ENCODE results near the gene SCP2. TPM values are rescaled to one million over a fixed set of nuclear protein-coding genes. Genes with fewer than 3 reads are reported as not detected.

The SCP2 gene
- total and polyA plus RNA-seq, 7 donors, result 49.3 to 96.9 (median 88.3) TPM

- peak; percentile 35 to 66 for DNase-seq
- intact Hi-C loops (cut with DNase I), result loop anchor here in 1 of 2 donors (10.0 kb wide), 2 partner anchors 76 to 196 kb away; partner anchors contain the start of genes ZYG11A and ZYG11B
- peak; percentile 64 to 77 (median 72) for ATAC-seq
- 9 to 14% (median 12%) methylated on average over 31 to 35 of the region's 35 CpGs for WGBS, 3 donors
- H3K27me3 ChIP-seq (ENCODE audit: insufficient read depth in 3 of 3, low read length in 2 of 3), result no peaks in the 10 kb centered on the region
- H3K4me1 ChIP-seq, result peaks cover 20% of the 10 kb centered on the region
- TF ChIP-seq CTCF (IDR thresholded peaks at IDR 0.05), result no peak
- H3K36me3 ChIP-seq (ENCODE audit: insufficient read depth in 1 of 2, low read depth in 1 of 2), result no peaks in the 10 kb centered on the region
- H3K27ac ChIP-seq, result peak overlapping the region; percentile 89
- no peaks in the 10 kb centered on the region for H3K9me3 ChIP-seq
- peak overlapping the region; percentile 91 for H3K4me3 ChIP-seq
Measured at GRCh38 chr1:52920791-52921291, 6.2 kb upstream of the SCP2 start.

- Histone ChIP-seq H3K27me3 (ENCODE audit: insufficient read depth in 3 of 3, low read length in 2 of 3) (no peaks in the 10 kb centered on the region), H3K27ac (peak overlapping the region; percentile 86), H3K4me3 (peak overlapping the region; percentile 78), H3K9me3 (no peaks in the 10 kb centered on the region), H3K36me3 (ENCODE audit: insufficient read depth in 1 of 2, low read depth in 1 of 2) (no peaks in the 10 kb centered on the region), H3K4me1 (peaks cover under 1% of the 10 kb centered on the region)
- no peak for TF ChIP-seq CTCF (IDR thresholded peaks at IDR 0.05)
- intact Hi-C loops (cut with DNase I), result loop anchor here in 1 of 2 donors (10.0 kb wide), 2 partner anchors 81 to 201 kb away; partner anchors contain the start of genes ZYG11A and ZYG11B
- 13 to 23% (median 15%) methylated on average over 5 of the region's 5 CpGs for WGBS, 3 donors
- DNase-seq, result no peak
- peak in 1 of 4 donors; percentile 21 for ATAC-seq
Measured at GRCh38 chr1:52925571-52926005, 1.5 kb upstream of the SCP2 start.

GRCh38 chr1:52926864-52927211 is 238 bp upstream of the SCP2 start:
- Histone ChIP-seq H3K27ac (peak overlapping the region; percentile 86), H3K36me3 (ENCODE audit: insufficient read depth in 1 of 2, low read depth in 1 of 2) (no peaks in the 10 kb centered on the region), H3K4me1 (no peaks in the 10 kb centered on the region), H3K4me3 (peak overlapping the region; percentile 78), H3K27me3 (ENCODE audit: insufficient read depth in 3 of 3, low read length in 2 of 3) (no peaks in the 10 kb centered on the region), H3K9me3 (no peaks in the 10 kb centered on the region)
- DNase-seq (no peak), ATAC-seq (peak in 2 of 4 donors; percentile 49 to 59)
- no peak for TF ChIP-seq CTCF (IDR thresholded peaks at IDR 0.05)
- 5 to 15% (median 6%) methylated on average over 12 of the region's 12 CpGs for WGBS, 3 donors
- intact Hi-C loops (cut with DNase I), result loop anchor here in 1 of 2 donors (10.0 kb wide), 2 partner anchors 82 to 202 kb away; partner anchors contain the start of genes ZYG11A and ZYG11B

GRCh38 chr1:52928015-52928404 is 934 bp downstream of the SCP2 start:
- peak overlapping the region; percentile 86 for H3K27ac ChIP-seq
- intact Hi-C loops (cut with DNase I), result loop anchor here in 1 of 2 donors (10.0 kb wide), 2 partner anchors 83 to 203 kb away; partner anchors contain the start of genes ZYG11A and ZYG11B
- WGBS, 3 donors, result 19 to 25% (median 23%) methylated on average over 15 of the region's 15 CpGs

More at GRCh38 chr1:52928015-52928404, 934 bp downstream of the SCP2 start:
- ATAC-seq (peak; percentile 25 to 30 (median 26)), DNase-seq (no peak)
- Histone ChIP-seq H3K4me1 (no peaks in the 10 kb centered on the region), H3K36me3 (ENCODE audit: insufficient read depth in 1 of 2, low read depth in 1 of 2) (no peaks in the 10 kb centered on the region), H3K9me3 (no peaks in the 10 kb centered on the region), H3K27me3 (ENCODE audit: insufficient read depth in 3 of 3, low read length in 2 of 3) (no peaks in the 10 kb centered on the region), H3K4me3 (peak overlapping the region; percentile 78)
- no peak for TF ChIP-seq CTCF (IDR thresholded peaks at IDR 0.05)
